HepG2 (cell line): ENCODE results near the gene RASAL1.

Experiments used
- ARNT ChIP-seq: fragments of 450-650 bp; IDR thresholded peaks from 2 replicates; pipeline ENCODE4 v1.6.1; 2017
- DPF2 ChIP-seq: sonication (generic); formaldehyde crosslinking; IDR thresholded peaks from 2 replicates; pipeline ENCODE4 v1.4.0; 2020; ENCODE audit warnings: mild to moderate bottlenecking, low read depth, missing genetic modification reagents, borderline replicate concordance
- DR1 ChIP-seq: sonication (generic); formaldehyde crosslinking; IDR thresholded peaks from 2 replicates; pipeline ENCODE4 v1.8.0; 2021; ENCODE audit warnings: mild to moderate bottlenecking, missing genetic modification reagents, inconsistent platforms
- HNRNPLL ChIP-seq: fragments of 200-400 bp; formaldehyde crosslinking; IDR thresholded peaks from 2 replicates; pipeline ENCODE4 v1.6.1; 2017; ENCODE audit warnings: mild to moderate bottlenecking, low read depth, low read length; ENCODE audit not compliant: poor library complexity, severe bottlenecking
- SMARCC2 ChIP-seq: fragments of 450-650 bp; IDR thresholded peaks from 2 replicates; pipeline ENCODE4 v1.6.1; 2017; ENCODE audit warnings: antibody characterized with exemption, mild to moderate bottlenecking
- TF ChIP-seq, protein P1 (sequence below): sonication (generic); formaldehyde crosslinking; IDR thresholded peaks from 2 replicates; pipeline ENCODE4 v1.5.0; 2020; ENCODE audit warnings: mild to moderate bottlenecking, missing genetic modification reagents, moderate library complexity
- TF ChIP-seq, protein P2 (sequence below): sonication (generic); formaldehyde crosslinking; conservative IDR thresholded peaks from 2 replicates; pipeline ENCODE4 v1.4.0; 2020; ENCODE audit warnings: missing genetic modification reagents

- TF ChIP-seq, protein P1, sequence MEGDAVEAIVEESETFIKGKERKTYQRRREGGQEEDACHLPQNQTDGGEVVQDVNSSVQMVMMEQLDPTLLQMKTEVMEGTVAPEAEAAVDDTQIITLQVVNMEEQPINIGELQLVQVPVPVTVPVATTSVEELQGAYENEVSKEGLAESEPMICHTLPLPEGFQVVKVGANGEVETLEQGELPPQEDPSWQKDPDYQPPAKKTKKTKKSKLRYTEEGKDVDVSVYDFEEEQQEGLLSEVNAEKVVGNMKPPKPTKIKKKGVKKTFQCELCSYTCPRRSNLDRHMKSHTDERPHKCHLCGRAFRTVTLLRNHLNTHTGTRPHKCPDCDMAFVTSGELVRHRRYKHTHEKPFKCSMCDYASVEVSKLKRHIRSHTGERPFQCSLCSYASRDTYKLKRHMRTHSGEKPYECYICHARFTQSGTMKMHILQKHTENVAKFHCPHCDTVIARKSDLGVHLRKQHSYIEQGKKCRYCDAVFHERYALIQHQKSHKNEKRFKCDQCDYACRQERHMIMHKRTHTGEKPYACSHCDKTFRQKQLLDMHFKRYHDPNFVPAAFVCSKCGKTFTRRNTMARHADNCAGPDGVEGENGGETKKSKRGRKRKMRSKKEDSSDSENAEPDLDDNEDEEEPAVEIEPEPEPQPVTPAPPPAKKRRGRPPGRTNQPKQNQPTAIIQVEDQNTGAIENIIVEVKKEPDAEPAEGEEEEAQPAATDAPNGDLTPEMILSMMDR: no peak
- no peak for TF ChIP-seq HNRNPLL
- TF ChIP-seq, protein P2, sequence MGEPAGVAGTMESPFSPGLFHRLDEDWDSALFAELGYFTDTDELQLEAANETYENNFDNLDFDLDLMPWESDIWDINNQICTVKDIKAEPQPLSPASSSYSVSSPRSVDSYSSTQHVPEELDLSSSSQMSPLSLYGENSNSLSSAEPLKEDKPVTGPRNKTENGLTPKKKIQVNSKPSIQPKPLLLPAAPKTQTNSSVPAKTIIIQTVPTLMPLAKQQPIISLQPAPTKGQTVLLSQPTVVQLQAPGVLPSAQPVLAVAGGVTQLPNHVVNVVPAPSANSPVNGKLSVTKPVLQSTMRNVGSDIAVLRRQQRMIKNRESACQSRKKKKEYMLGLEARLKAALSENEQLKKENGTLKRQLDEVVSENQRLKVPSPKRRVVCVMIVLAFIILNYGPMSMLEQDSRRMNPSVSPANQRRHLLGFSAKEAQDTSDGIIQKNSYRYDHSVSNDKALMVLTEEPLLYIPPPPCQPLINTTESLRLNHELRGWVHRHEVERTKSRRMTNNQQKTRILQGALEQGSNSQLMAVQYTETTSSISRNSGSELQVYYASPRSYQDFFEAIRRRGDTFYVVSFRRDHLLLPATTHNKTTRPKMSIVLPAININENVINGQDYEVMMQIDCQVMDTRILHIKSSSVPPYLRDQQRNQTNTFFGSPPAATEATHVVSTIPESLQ (CRISPR knock-in tag): no peak
- no peak for TF ChIP-seq DR1 (CRISPR knock-in tag)
- no peak for TF ChIP-seq DPF2 (CRISPR knock-in tag)
- TF ChIP-seq SMARCC2: no peak
- TF ChIP-seq ARNT: no peak
Observed at GRCh38 chr12:113060336-113060960, 75.1 kb downstream of the RASAL1 start.
